GM12874 (cell line): ENCODE measurements around the gene KLHL24.

Experiments
- TF ChIP-seq, protein P1 (sequence below): IDR thresholded peaks from 2 replicates; pipeline ENCODE4 v1.5.1; 2011; ENCODE audit warnings: low read depth, mild to moderate bottlenecking, control low read depth, low read length, moderate library complexity; ENCODE audit not compliant: insufficient read depth

KLHL24 gene

DNA sequence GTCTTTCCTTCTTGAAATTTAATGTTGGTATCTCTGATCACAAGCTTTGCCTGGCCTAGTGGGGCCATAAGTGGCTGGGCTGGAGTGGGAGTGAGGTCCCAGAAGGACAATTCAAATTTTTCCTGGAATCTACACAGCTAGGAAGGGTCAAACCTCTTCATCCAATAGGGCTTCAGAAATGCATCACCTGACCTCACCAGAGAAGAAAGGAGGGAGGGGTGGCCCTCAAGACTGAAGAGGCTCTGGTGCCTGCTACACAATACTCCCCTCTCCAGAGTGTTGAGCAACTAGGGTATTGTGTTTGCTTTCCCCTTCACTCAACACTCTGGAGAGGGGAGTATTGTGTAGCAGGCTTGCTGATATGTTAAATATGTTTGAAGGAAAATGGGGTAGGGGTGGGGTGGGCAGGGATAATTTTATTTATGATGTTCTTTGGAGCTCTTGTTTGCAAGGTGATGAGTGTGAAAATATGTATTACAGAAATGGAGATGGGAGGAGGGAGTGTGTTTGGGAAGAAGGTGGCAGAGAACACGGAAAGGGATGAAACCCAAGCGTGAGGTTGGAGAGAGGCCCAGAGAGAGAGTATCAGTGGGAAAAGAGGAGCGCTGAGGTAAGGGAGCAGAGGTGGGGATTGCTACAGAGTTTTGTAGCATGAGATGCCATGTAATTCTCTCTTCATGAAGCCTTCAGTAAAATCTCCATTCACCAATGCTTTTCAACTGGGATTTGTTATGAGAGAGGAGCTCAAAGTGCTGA, 5.7 kb upstream of the KLHL24 start:
- TF ChIP-seq, protein P1, sequence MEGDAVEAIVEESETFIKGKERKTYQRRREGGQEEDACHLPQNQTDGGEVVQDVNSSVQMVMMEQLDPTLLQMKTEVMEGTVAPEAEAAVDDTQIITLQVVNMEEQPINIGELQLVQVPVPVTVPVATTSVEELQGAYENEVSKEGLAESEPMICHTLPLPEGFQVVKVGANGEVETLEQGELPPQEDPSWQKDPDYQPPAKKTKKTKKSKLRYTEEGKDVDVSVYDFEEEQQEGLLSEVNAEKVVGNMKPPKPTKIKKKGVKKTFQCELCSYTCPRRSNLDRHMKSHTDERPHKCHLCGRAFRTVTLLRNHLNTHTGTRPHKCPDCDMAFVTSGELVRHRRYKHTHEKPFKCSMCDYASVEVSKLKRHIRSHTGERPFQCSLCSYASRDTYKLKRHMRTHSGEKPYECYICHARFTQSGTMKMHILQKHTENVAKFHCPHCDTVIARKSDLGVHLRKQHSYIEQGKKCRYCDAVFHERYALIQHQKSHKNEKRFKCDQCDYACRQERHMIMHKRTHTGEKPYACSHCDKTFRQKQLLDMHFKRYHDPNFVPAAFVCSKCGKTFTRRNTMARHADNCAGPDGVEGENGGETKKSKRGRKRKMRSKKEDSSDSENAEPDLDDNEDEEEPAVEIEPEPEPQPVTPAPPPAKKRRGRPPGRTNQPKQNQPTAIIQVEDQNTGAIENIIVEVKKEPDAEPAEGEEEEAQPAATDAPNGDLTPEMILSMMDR = no peak

DNA sequence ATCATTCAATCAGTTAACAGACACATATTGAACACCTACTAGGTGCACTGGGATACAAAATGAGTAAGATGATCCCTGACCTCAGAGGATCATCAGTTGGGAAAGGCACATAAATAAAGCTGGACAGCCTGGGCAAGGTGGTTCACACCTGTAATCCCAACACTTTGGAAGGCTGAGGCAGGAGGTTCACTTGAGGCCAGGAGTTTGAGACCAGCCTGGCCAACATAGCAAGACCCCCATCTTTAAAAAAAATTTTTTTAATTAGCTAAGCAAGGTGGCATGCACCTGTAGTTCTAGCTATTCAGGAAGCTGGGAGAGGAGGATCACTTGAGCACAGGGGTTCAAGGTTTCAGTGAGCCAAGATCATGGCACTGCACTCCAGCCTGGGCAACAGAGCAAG, 3.7 kb upstream of the KLHL24 start:
- TF ChIP-seq, protein P1 = no peak

DNA sequence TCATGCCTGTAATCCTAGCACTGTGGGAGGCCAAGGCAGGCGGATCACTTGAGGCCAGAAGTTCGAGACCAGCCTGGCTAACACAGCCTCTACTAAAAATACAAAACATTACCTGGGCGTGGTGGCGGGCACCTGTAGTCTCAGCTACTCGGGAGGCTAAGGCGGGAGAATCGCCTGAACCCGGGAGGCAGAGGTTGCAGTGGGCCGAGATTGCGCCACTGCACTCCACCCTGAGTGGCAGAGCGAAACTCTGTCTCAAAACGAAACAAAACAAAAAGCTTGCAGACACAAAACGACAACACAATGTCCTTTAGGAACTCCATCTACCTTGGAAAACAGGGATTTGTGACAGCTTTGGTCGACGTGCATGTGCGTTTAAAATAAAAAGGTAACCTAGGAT, 716 bp upstream of the KLHL24 start:
- TF ChIP-seq, protein P1 = no peak

DNA sequence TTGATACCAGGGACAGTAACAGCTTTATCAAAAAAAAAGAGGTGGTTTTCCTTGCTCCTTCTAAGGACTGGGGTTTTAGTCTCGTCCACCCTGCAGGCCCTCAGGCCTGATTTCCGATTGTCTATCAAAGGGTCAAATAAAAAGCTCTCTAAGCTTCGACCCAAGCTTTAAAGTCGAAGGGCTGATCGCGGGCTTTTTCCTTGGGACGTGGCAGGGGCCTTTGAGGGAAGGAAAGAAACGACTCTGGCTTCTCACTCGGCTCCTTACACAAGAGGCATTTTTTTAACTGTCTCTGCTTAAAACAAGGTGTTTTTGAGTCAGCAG, 354 bp upstream of the KLHL24 start:
- TF ChIP-seq, protein P1 = no peak

DNA sequence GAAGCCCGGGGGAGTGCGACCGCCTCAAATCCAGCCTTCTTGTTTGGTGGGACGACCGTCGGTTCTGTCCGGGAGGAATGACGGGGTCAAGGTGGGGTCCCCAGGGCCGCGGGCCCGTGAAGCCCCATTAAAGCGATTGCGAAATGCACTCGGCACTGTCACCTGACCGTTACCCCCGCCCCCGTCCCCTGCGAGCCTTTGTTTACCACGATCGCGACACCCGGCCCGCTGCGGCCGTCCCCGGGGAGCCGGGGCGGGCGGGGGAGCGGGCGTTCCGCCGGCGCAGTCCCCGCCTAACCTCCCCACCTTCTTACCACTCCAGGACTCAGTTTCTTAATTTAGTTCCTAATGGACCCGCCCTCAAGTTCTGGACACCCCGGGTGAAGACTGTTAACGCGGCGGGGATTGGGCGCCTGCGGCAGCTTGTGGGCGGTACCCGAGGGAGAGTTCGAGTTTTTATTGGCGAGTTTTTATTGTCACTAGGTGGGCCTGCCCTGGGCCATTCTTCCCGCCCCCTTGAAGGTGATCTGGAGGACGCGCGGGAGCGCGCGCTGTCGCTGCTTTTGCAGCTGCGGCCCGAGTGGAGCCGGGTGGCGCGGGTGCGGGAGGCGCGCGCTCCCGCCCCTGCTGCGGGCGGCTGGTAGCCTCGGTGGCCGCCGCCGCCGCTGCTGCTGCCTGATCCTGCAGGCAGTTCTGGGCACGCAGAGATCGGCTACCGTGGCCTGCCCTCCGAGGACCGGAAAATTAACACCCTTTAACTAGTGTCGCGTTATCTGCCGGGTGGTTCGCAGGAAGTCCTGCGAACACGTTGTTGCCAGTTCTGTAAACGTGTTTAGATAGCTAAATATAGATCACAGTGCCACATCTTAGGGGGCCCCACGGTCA, 1.0 kb downstream of the KLHL24 start:
- TF ChIP-seq, protein P1 = no peak

DNA sequence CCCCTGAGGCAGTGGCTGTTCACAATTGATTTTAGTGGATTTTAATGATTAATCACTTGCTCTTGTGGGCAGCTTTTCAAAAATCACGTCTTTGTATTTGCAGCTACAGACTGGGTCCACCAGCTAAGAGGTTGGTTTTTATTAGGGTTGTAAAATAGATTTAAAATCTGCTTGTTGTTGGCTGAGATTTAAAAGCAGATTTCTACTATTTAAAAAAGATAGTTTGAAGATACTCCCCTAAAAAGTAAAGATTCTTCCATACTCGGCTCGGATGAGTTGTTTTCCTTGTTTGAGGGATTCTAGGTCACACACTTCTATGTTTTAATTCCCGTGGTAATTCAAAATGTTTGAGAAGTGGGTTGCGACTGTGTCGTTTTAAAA, 1.7 kb downstream of the KLHL24 start:
- TF ChIP-seq, protein P1 = no peak

DNA sequence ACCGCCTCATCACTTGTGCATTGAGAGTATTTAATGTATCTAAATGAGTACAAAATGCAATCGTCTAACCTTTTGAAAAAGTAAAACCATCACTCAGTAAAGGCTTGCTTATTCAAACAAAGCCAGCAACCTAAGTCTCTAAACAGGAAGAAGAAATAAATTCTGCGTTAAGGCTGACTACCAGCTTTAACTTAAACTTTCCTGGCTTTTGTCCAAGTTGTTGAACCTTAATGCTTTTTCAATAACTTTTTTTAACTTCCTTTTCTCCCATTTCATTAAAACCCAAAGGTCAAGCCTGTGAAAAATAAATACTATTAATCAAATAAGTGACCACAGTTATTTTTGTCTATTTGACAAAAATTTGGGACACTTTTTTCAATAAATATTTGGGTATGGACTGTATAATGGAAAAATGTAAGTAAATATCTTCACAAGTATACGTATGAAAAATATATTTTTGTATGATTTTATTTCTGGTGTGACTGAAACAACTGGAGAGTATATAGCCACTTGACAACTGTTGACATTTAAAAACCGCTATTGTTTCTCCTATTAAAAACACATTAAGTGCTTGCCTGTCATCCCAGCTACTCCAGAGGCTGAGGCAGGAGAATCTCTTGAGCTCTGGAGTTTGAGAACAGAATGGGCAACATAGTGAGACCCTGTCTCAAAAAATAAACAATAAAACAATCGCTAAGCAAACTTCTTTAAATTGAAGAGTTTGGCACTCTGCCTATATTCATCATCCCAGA, 2.9 kb downstream of the KLHL24 start:
- TF ChIP-seq, protein P1 = no peak
